Nucleus accumbens (tissue), 56 donors: ENCODE measurements around the gene TSPAN4.
A peak's percentile ranks its signal among the peaks of the same experiment; 100 is the strongest.

Experiments used
- DNase-seq, 56 donors: peaks; one replicate each; lab custom pipeline; 2025; lab: John Stamatoyannopoulos, UW

The TSPAN4 gene

GRCh38 chr11:862081-862661 is 19.5 kb downstream of the TSPAN4 start:
- DNase-seq, result no peak

GRCh38 chr11:862696-863022 is 20.0 kb downstream of the TSPAN4 start:
- DNase-seq, result no peak

- no peak for DNase-seq
Observed at GRCh38 chr11:863023-863909, 20.6 kb downstream of the TSPAN4 start.

GRCh38 chr11:863910-864827 is 21.5 kb downstream of the TSPAN4 start:
- no peak for DNase-seq

- no peak for DNase-seq
Observed at GRCh38 chr11:864898-865297, 22.2 kb downstream of the TSPAN4 start.

GRCh38 chr11:865462-866430 is 23.1 kb downstream of the TSPAN4 start:
- DNase-seq, result no peak

- DNase-seq, result no peak
Observed at GRCh38 chr11:866481-866880, 23.8 kb downstream of the TSPAN4 start.

- DNase-seq, result no peak
Observed at GRCh38 chr11:867856-868358, 25.3 kb downstream of the TSPAN4 start.

GRCh38 chr11:868394-868793 is 25.7 kb downstream of the TSPAN4 start:
- DNase-seq, result no peak

GRCh38 chr11:868802-869201 is 26.1 kb downstream of the TSPAN4 start:
- no peak for DNase-seq

- no peak for DNase-seq
Observed at GRCh38 chr11:869399-870126, 26.9 kb downstream of the TSPAN4 start.

- no peak for DNase-seq
Observed at GRCh38 chr11:870127-870413, 27.4 kb downstream of the TSPAN4 start.

- no peak for DNase-seq
Observed at GRCh38 chr11:870418-870817, 27.8 kb downstream of the TSPAN4 start.

GRCh38 chr11:871472-871871 is 28.8 kb downstream of the TSPAN4 start:
- DNase-seq, result no peak

- DNase-seq, result no peak
Observed at GRCh38 chr11:872799-873198, 30.1 kb downstream of the TSPAN4 start.

GRCh38 chr11:873706-874105 is 31.1 kb downstream of the TSPAN4 start:
- DNase-seq, result no peak

GRCh38 chr11:875203-875602 is 32.6 kb downstream of the TSPAN4 start:
- DNase-seq, result no peak

- DNase-seq, result peak in 19 of 56 donors; percentile 9 to 61 (median 32)
Observed at GRCh38 chr11:875769-876301, 33.2 kb downstream of the TSPAN4 start.

GRCh38 chr11:876545-876944 is 33.9 kb downstream of the TSPAN4 start:
- peak in 16 of 56 donors; percentile 8 to 59 (median 33) for DNase-seq
